Measurements from ENCODE around the gene POLR2M.

GRCh38 chr15:57720867-57721266 is 14.4 kb downstream of the POLR2M start:
- no peak for TF ChIP-seq SPI1 (IDR thresholded peaks at IDR 0.05; ENCODE audit: low read depth, low read length)
- no peak for TF ChIP-seq POLR2AphosphoS5 (IDR thresholded peaks at IDR 0.05; ENCODE audit: low read depth, low read length)
- no peak for TF ChIP-seq POLR2A (IDR thresholded peaks at IDR 0.05; ENCODE audit: low read depth, low read length)
- TF ChIP-seq TAF1 (IDR thresholded peaks at IDR 0.05; ENCODE audit: low read depth, low read length), result no peak

Measured in GM12891 (cell line).